Measurements from ENCODE around the gene AREL1.

- no peak for TF ChIP-seq POLR2AphosphoS5 (IDR thresholded peaks at IDR 0.05)
- TF ChIP-seq CTCF (IDR thresholded peaks at IDR 0.05): no peak
- no peak for TF ChIP-seq POLR2A (IDR thresholded peaks at IDR 0.05)
Observed at GRCh38 chr14:74669846-74670245, 43.0 kb downstream of the AREL1 start.

All from sigmoid colon (tissue), 4 donors.